H1 (cell line): ENCODE data around the gene UBR2. TPM values are rescaled to one million over a fixed set of nuclear protein-coding genes. Genes with fewer than 3 reads are reported as not detected.
"Not testable (repeated sequence)": the region's sequence is repeated elsewhere in the genome, so short reads cannot be mapped to it uniquely, and the experiment has no call there.

ENCODE experiments used
- CTCF ChIA-PET: fragments of 300-600 bp; sonication (Branson Sonifier 250); formaldehyde crosslinking; loops from one replicate; lab custom pipeline; 2021; ENCODE audit not compliant: partially characterized antibody; lab: Charles Lee
- POLR2A ChIA-PET: fragments of 300-600 bp; sonication (Branson Sonifier 250); formaldehyde crosslinking; loops from one replicate; lab custom pipeline; 2021; ENCODE audit warnings: inconsistent platforms; ENCODE audit not compliant: partially characterized antibody; lab: Charles Lee
- DNase-seq, 2 experiments: peaks; one replicate each; pipeline versions ENCODE4 v3.0.0 to v3.0.0-alpha.2; 2010 to 2022; ENCODE audit warnings: low spot score in 2 of 2, low read depth in 1 of 2, mixed read lengths in 1 of 2
- FAIRE-seq: peaks from 2 replicates; lab custom pipeline; 2011; peaks lifted over from hg19 to GRCh38; lab: Jason Lieb, UNC
- H2AFZ ChIP-seq: 2 replicates; pipeline ENCODE4 v1.8.1; 2012; ENCODE audit warnings: low read length, inconsistent platforms
- H2AK5ac ChIP-seq: 2 replicates; pipeline ENCODE4 v1.6.1; 2013; ENCODE audit warnings: low read depth, low read length
- H2BK120ac ChIP-seq: replicated peaks from 2 replicates; pipeline ENCODE3; 2013; ENCODE audit warnings: low read depth, low read length, inconsistent platforms
- H2BK12ac ChIP-seq: 2 replicates; pipeline ENCODE4 v1.6.1; 2013; ENCODE audit warnings: low read depth, low read length
- H2BK15ac ChIP-seq: 2 replicates; pipeline ENCODE4 v1.6.1; 2013; ENCODE audit warnings: low read length
- H2BK20ac ChIP-seq: 2 replicates; pipeline ENCODE4 v1.6.1; 2013; ENCODE audit warnings: low read length
- H2BK5ac ChIP-seq: 2 replicates; pipeline ENCODE4 v1.6.1; 2013; ENCODE audit warnings: low read depth, low read length
- H3K14ac ChIP-seq: 2 replicates; pipeline ENCODE4 v1.6.1; 2013; ENCODE audit warnings: inconsistent platforms; ENCODE audit not compliant: insufficient read length
- H3K18ac ChIP-seq: 2 replicates; pipeline ENCODE4 v1.6.1; 2013; ENCODE audit warnings: low read length; ENCODE audit errors: extremely low read depth
- H3K23ac ChIP-seq: 2 replicates; pipeline ENCODE4 v1.6.1; 2013; ENCODE audit warnings: inconsistent platforms; ENCODE audit not compliant: insufficient read length
- H3K23me2 ChIP-seq: 2 replicates; pipeline ENCODE4 v1.6.1; 2013; ENCODE audit warnings: low read depth, low read length
- H3K27ac ChIP-seq: 2 replicates; pipeline ENCODE4 v1.6.1; 2011; ENCODE audit warnings: low read depth, low read length, inconsistent platforms
- H3K27me3 ChIP-seq, 4 experiments: replicated peaks in 1 of 4; 1 replicate in 1 of 4; 2 replicates in 3 of 4; pipeline versions ENCODE4 v1.6.1 to v1.8.1; 2011 to 2013; ENCODE audit warnings: low read length in 3 of 4, mild to moderate bottlenecking in 3 of 4, inconsistent platforms in 2 of 4, mixed read lengths in 2 of 4, moderate library complexity in 1 of 4; ENCODE audit not compliant: control insufficient read depth in 3 of 4, insufficient read depth in 3 of 4; ENCODE audit errors: extremely low read depth in 1 of 4
- H3K36me3 ChIP-seq, 4 experiments: 2 replicates each; pipeline versions ENCODE4 v1.6.1 to v1.8.1; 2011 to 2013; ENCODE audit warnings: mild to moderate bottlenecking in 4 of 4, low read length in 3 of 4, moderate library complexity in 2 of 4, control low read depth in 1 of 4, inconsistent platforms in 1 of 4; ENCODE audit not compliant: insufficient read depth in 4 of 4, control insufficient read depth in 2 of 4
- H3K4ac ChIP-seq: replicated peaks from 2 replicates; pipeline ENCODE3; 2013; ENCODE audit warnings: low read length, low read depth, mixed read lengths, inconsistent platforms; ENCODE audit not compliant: insufficient read length
- H3K4me1 ChIP-seq, 4 experiments: replicated peaks in 1 of 4; 1 replicate in 1 of 4; 2 replicates in 3 of 4; pipeline versions ENCODE4 v1.6.1 to v1.8.1; 2011 to 2013; ENCODE audit warnings: low read length in 3 of 4, inconsistent platforms in 2 of 4, mixed read lengths in 1 of 4; ENCODE audit not compliant: insufficient read depth in 4 of 4, control insufficient read depth in 3 of 4
- H3K4me2 ChIP-seq, 2 experiments: 2 replicates each; pipeline versions ENCODE4 v1.6.1 to v1.8.1; 2011 to 2013; ENCODE audit warnings: low read depth in 2 of 2, low read length in 2 of 2, control low read depth in 1 of 2, inconsistent platforms in 1 of 2, mild to moderate bottlenecking in 1 of 2; ENCODE audit not compliant: insufficient read depth in 1 of 2
- H3K4me3 ChIP-seq, 4 experiments: fragments of 200-600, 300-600 bp in 1 of 4; sonication (generic), shearing (Covaris generic), sonication (Bioruptor Twin) in 1 of 4; 2 replicates each; pipeline versions ENCODE4 v1.5.1 to v1.8.1; 2011 to 2016; ENCODE audit warnings: low read length in 4 of 4, low read depth in 3 of 4, control low read depth in 2 of 4, inconsistent platforms in 2 of 4, mild to moderate bottlenecking in 2 of 4, mixed read lengths in 1 of 4, moderate library complexity in 1 of 4; ENCODE audit not compliant: insufficient read depth in 2 of 4; ENCODE audit errors: extremely low read depth in 1 of 4
- H3K56ac ChIP-seq: replicated peaks from 2 replicates; pipeline ENCODE3; 2013; ENCODE audit warnings: low read depth, mild to moderate bottlenecking, mixed read lengths, low read length, inconsistent platforms; ENCODE audit not compliant: insufficient read length
- H3K79me1 ChIP-seq: 2 replicates; pipeline ENCODE4 v1.6.1; 2013; ENCODE audit warnings: low read depth, low read length, control low read depth
- H3K79me2 ChIP-seq, 2 experiments: 2 replicates each; pipeline versions ENCODE4 v1.6.1 to v1.8.1; 2012 to 2013; ENCODE audit warnings: low read length in 2 of 2, mild to moderate bottlenecking in 2 of 2, inconsistent platforms in 1 of 2; ENCODE audit not compliant: insufficient read depth in 2 of 2, control insufficient read depth in 1 of 2
- H3K9ac ChIP-seq, 4 experiments: replicated peaks in 1 of 4; 1 replicate in 1 of 4; 2 replicates in 3 of 4; pipeline versions ENCODE4 v1.6.1 to v1.8.1; 2011 to 2013; ENCODE audit warnings: low read depth in 3 of 4, low read length in 3 of 4, control low read depth in 2 of 4, mild to moderate bottlenecking in 2 of 4, moderate library complexity in 2 of 4, inconsistent platforms in 1 of 4; ENCODE audit errors: extremely low read depth in 1 of 4
- H3K9me3 ChIP-seq, 2 experiments: 2 replicates each; pipeline versions ENCODE4 v1.6.1 to v1.8.1; 2012 to 2013; ENCODE audit warnings: mild to moderate bottlenecking in 2 of 2, moderate library complexity in 2 of 2, control low read depth in 1 of 2, inconsistent platforms in 1 of 2, low read depth in 1 of 2, low read length in 1 of 2, mixed read lengths in 1 of 2; ENCODE audit not compliant: insufficient read depth in 2 of 2
- H4K20me1 ChIP-seq, 2 experiments: replicated peaks in 1 of 2; 2 replicates each; pipeline versions ENCODE3 to v1.8.1; 2011 to 2013; ENCODE audit warnings: inconsistent platforms in 2 of 2, low read length in 2 of 2, mild to moderate bottlenecking in 1 of 2; ENCODE audit not compliant: insufficient read depth in 2 of 2, control insufficient read depth in 1 of 2
- H4K5ac ChIP-seq: 2 replicates; pipeline ENCODE4 v1.6.1; 2013; ENCODE audit warnings: low read length, low read depth, mixed read lengths, inconsistent platforms; ENCODE audit not compliant: insufficient read length
- H4K8ac ChIP-seq: 2 replicates; pipeline ENCODE4 v1.8.0; 2013; ENCODE audit warnings: mild to moderate bottlenecking, moderate library complexity, low read length, inconsistent platforms; ENCODE audit not compliant: insufficient read depth; ENCODE audit errors: extremely low read depth
- H4K91ac ChIP-seq: replicated peaks from 2 replicates; pipeline ENCODE3; 2013; ENCODE audit warnings: low read length, mixed read lengths, inconsistent platforms; ENCODE audit not compliant: insufficient read length
- WGBS, 2 experiments: shearing (Covaris generic) in 1 of 2; methylation state at CpG; one replicate each; pipeline versions ENCODE4 v1.1.6 to v1.1.7; 2013 to 2015; ENCODE audit warnings: low lambda C conversion rate in 2 of 2, mixed read lengths in 2 of 2, inconsistent platforms in 1 of 2, low coverage in 1 of 2, missing lambda C conversion rate in 1 of 2; ENCODE audit not compliant: insufficient replicate concordance in 2 of 2, insufficient coverage in 1 of 2, insufficient read length in 1 of 2; ENCODE audit errors: extremely low coverage in 1 of 2, missing lambda C conversion rate in 1 of 2; 5-methylcytosine and 5-hydroxymethylcytosine counted together
- polyA plus RNA-seq, 7 experiments: library from polyadenylated mRNA; depleted of rRNA in 3 of 7; stranded (reverse) in 5 of 7; unstranded in 2 of 7; fragments of >200 nt in 5 of 7; fragments of 200-250 nt in 2 of 7; gene quantifications; 1 replicate in 5 of 7; 2 replicates in 1 of 7; 4 replicates in 1 of 7; pipeline versions ENCODE4 v1.2.1 to v1.2.3, GENCODE V29; 2011 to 2013; ENCODE audit warnings: missing spikeins in 2 of 7, mixed read lengths in 2 of 7
- total RNA-seq: library from RNA; stranded (reverse); fragmentation: NEBNext Ultra II Directional; extraction: Animal tissue kit (Norgen Biotek cat#: 25700); gene quantifications from 2 replicates; pipeline ENCODE4 v1.2.1, GENCODE V29; 2021

UBR2 gene
- total and polyA plus RNA-seq, 2 of the 8 experiments (the other 6 are each of a cell fraction or from before 2014, with no cell fraction given) = 6.5 to 19.5 TPM

GRCh38 chr6:42674368-42674767 is 110.5 kb downstream of the UBR2 start:
- H2AFZ ChIP-seq, H4K91ac ChIP-seq, H3K79me2 ChIP-seq, H2BK12ac ChIP-seq, H3K9ac ChIP-seq, H3K4me2 ChIP-seq, H3K79me1 ChIP-seq, H3K56ac ChIP-seq, H2BK15ac ChIP-seq, H3K23me2 ChIP-seq, H3K23ac ChIP-seq, H3K27me3 ChIP-seq, H3K4ac ChIP-seq, H2BK5ac ChIP-seq, DNase-seq, H3K4me1 ChIP-seq, H2BK120ac ChIP-seq, H2AK5ac ChIP-seq, H3K4me3 ChIP-seq, H3K18ac ChIP-seq, H4K20me1 ChIP-seq, H2BK20ac ChIP-seq, H4K5ac ChIP-seq, FAIRE-seq, H3K9me3 ChIP-seq, H3K27ac ChIP-seq, H4K8ac ChIP-seq, H3K14ac ChIP-seq, POLR2A ChIA-PET: not testable (repeated sequence)
- 92% methylated on average over 6 of the region's 6 CpGs; no CpG with 5 or more reads in 1 of the 2 experiments for WGBS, 2 experiments
- peaks cover 9 to 57% (median 25%) of the 10 kb centered on the region in 4 experiments; a peak in 7 of 8 replicates for H3K36me3 ChIP-seq
- CTCF ChIA-PET = interaction anchor here (0.6 to 3.4 kb wide), 7 partner anchors 12 to 183 kb away, joined by 3 to 15 read pairs (median 3); no protein-coding TSS in a partner anchor
